Stimulated activated CD8-positive, alpha-beta memory T cell treated with anti-CD3 and anti-CD28 coated beads, Interleukin-4, amount 100 ng/mL, for 24 hours (primary cell): ENCODE data around the gene MET.
"Not testable (repeated sequence)": the region's sequence is repeated elsewhere in the genome, so short reads cannot be mapped to it uniquely, and the experiment has no call there.

Experiments used
- DNase-seq: peaks from one replicate; pipeline ENCODE4 v3.0.0-alpha.2; 2020; ENCODE audit warnings: low read depth

Gene MET

GRCh38 chr7:116671681-116672595 is at the start of gene MET:
Gene MET, plus strand, starts transcription at chr7:116672196. Its CDS starts 26,889 bp downstream, at chr7:116699085.
- peak; percentile 20 for DNase-seq

- no peak for DNase-seq
Measured at GRCh38 chr7:116626886-116627285, 45.1 kb upstream of the MET start.

GRCh38 chr7:116629051-116629463 is 42.9 kb upstream of the MET start:
- DNase-seq = no peak

GRCh38 chr7:116630357-116630756 is 41.6 kb upstream of the MET start:
- no peak for DNase-seq

- no peak for DNase-seq
Measured at GRCh38 chr7:116630932-116631671, 40.9 kb upstream of the MET start.

- DNase-seq = no peak
Measured at GRCh38 chr7:116631676-116632075, 40.3 kb upstream of the MET start.

GRCh38 chr7:116632384-116632783 is 39.6 kb upstream of the MET start:
- DNase-seq = no peak

GRCh38 chr7:116633131-116633988 is 38.6 kb upstream of the MET start:
- no peak for DNase-seq

- DNase-seq = no peak
Measured at GRCh38 chr7:116636997-116637396, 35.0 kb upstream of the MET start.

- DNase-seq = not testable (repeated sequence)
Measured at GRCh38 chr7:116638592-116638991, 33.4 kb upstream of the MET start.

GRCh38 chr7:116641551-116642153 is 30.3 kb upstream of the MET start:
- no peak for DNase-seq

- DNase-seq = not testable (repeated sequence)
Measured at GRCh38 chr7:116643148-116643547, 28.8 kb upstream of the MET start.

- DNase-seq = no peak
Measured at GRCh38 chr7:116644628-116645027, 27.4 kb upstream of the MET start.

GRCh38 chr7:116647290-116647689 is 24.7 kb upstream of the MET start:
- DNase-seq = no peak

GRCh38 chr7:116647861-116648260 is 24.1 kb upstream of the MET start:
- DNase-seq = no peak

- no peak for DNase-seq
Measured at GRCh38 chr7:116650436-116650835, 21.6 kb upstream of the MET start.

GRCh38 chr7:116652793-116653192 is 19.2 kb upstream of the MET start:
- no peak for DNase-seq

GRCh38 chr7:116653204-116653603 is 18.8 kb upstream of the MET start:
- no peak for DNase-seq

GRCh38 chr7:116653646-116654045 is 18.4 kb upstream of the MET start:
- no peak for DNase-seq

- not testable (repeated sequence) for DNase-seq
Measured at GRCh38 chr7:116659248-116659647, 12.7 kb upstream of the MET start.

GRCh38 chr7:116661865-116662264 is 10.1 kb upstream of the MET start:
- no peak for DNase-seq

GRCh38 chr7:116663744-116664143 is 8.3 kb upstream of the MET start:
- no peak for DNase-seq
